SK-N-SH (cell line): Measurements from ENCODE around the gene PSENEN.

Experiments
- CTCF ChIP-seq: fragments of 200-600 bp; sonication (generic); IDR thresholded peaks from 2 replicates; pipeline ENCODE4 v1.6.1; 2017; ENCODE audit warnings: antibody characterized with exemption, mild to moderate bottlenecking, moderate library complexity
- ELF1 ChIP-seq: IDR thresholded peaks from 2 replicates; pipeline ENCODE4 v1.4.0; 2012
- FOSL2 ChIP-seq: IDR thresholded peaks from 2 replicates; pipeline ENCODE4 v1.4.0; 2012; ENCODE audit warnings: low read depth, mild to moderate bottlenecking, moderate library complexity, borderline replicate concordance
- GABPA ChIP-seq: IDR thresholded peaks from 2 replicates; pipeline ENCODE4 v1.4.0; 2012; ENCODE audit warnings: low read depth, mild to moderate bottlenecking
- POLR2AphosphoS5 ChIP-seq: IDR thresholded peaks from 2 replicates; pipeline ENCODE4 v1.6.1; 2012; ENCODE audit warnings: low read depth, low read length
- RAD21 ChIP-seq: IDR thresholded peaks from 2 replicates; pipeline ENCODE4 v1.6.1; 2012; ENCODE audit warnings: mild to moderate bottlenecking, low read length
- SIN3A ChIP-seq: IDR thresholded peaks from 2 replicates; pipeline ENCODE4 v1.6.1; 2012; ENCODE audit warnings: low read depth, mild to moderate bottlenecking, low read length, moderate library complexity, borderline replicate concordance
- TCF12 ChIP-seq: IDR thresholded peaks from 2 replicates; pipeline ENCODE4 v1.4.0; 2012
- USF1 ChIP-seq: IDR thresholded peaks from 2 replicates; pipeline ENCODE4 v1.4.0; 2012; ENCODE audit warnings: low read depth, borderline replicate concordance

- TF ChIP-seq POLR2AphosphoS5 (no peak), TCF12 (no peak), ELF1 (no peak), FOSL2 (no peak), CTCF (no peak), RAD21 (no peak), GABPA (no peak), SIN3A (no peak), USF1 (no peak)
These were observed 19.2 kb downstream of the PSENEN start for GRCh38 chr19:35764432-35765315.
